Stimulated activated CD8-positive, alpha-beta memory T cell treated with anti-CD3 and anti-CD28 coated beads, Interleukin-12 subunit alpha, Interleukin-12 subunit beta, amount 100 ng/mL, for 1 hour (primary cell): ENCODE data around the gene CNBP.
"Not testable (repeated sequence)": the region's sequence is repeated elsewhere in the genome, so short reads cannot be mapped to it uniquely, and the experiment has no call there.

ENCODE experiments used
- DNase-seq: peaks from one replicate; pipeline ENCODE4 v3.0.0-alpha.2; 2020; ENCODE audit warnings: low read depth

The CNBP gene

GRCh38 chr3:129184784-129185542 is 1.3 kb upstream of the CNBP start:
- DNase-seq = not testable (repeated sequence)

- no peak for DNase-seq
Observed at GRCh38 chr3:129184396-129184657, 631 bp upstream of the CNBP start.

- no peak for DNase-seq
Observed at GRCh38 chr3:129182390-129183185, 1.1 kb downstream of the CNBP start.

GRCh38 chr3:129181819-129182218 is 1.9 kb downstream of the CNBP start:
- DNase-seq = no peak

GRCh38 chr3:129180461-129180860 is 3.2 kb downstream of the CNBP start:
- no peak for DNase-seq

- DNase-seq = no peak
Observed at GRCh38 chr3:129176051-129176450, 7.6 kb downstream of the CNBP start.

GRCh38 chr3:129173725-129174124 is 10.0 kb downstream of the CNBP start:
- DNase-seq = no peak

- DNase-seq = no peak
Observed at GRCh38 chr3:129173206-129173605, 10.5 kb downstream of the CNBP start.

GRCh38 chr3:129166579-129167332 is 16.9 kb downstream of the CNBP start:
- no peak for DNase-seq

- DNase-seq = not testable (repeated sequence)
Observed at GRCh38 chr3:129165594-129165993, 18.1 kb downstream of the CNBP start.

- no peak for DNase-seq
Observed at GRCh38 chr3:129164500-129164899, 19.2 kb downstream of the CNBP start.

GRCh38 chr3:129162729-129163579 is 20.7 kb downstream of the CNBP start:
- no peak for DNase-seq

- no peak for DNase-seq
Observed at GRCh38 chr3:129161860-129162271, 21.8 kb downstream of the CNBP start.

- peak; percentile 77 for DNase-seq
Observed at GRCh38 chr3:129160891-129161859, 22.5 kb downstream of the CNBP start, which contains the start of gene ISY1. Gene ISY1, minus strand, starts transcription at chr3:129161063. Its CDS starts 88 bp downstream, at chr3:129160975.

- DNase-seq = no peak
Observed at GRCh38 chr3:129144786-129145185, 38.9 kb downstream of the CNBP start.

- not testable (repeated sequence) for DNase-seq
Observed at GRCh38 chr3:129141011-129141410, 42.7 kb downstream of the CNBP start.

GRCh38 chr3:129139911-129140310 is 43.8 kb downstream of the CNBP start:
- DNase-seq = no peak

- DNase-seq = not testable (repeated sequence)
Observed at GRCh38 chr3:129136275-129136674, 47.4 kb downstream of the CNBP start.

- no peak for DNase-seq
Observed at GRCh38 chr3:129132097-129132866, 51.4 kb downstream of the CNBP start.
